Smooth muscle cell (in vitro differentiated cells): Measurements from ENCODE around the gene FDXR. TPM values are rescaled to one million over a fixed set of nuclear protein-coding genes. Genes with fewer than 3 reads are reported as not detected.

Experiments
- DNase-seq: peaks from one replicate; lab custom pipeline; 2025; ENCODE audit not compliant: unreplicated experiment; lab: John Stamatoyannopoulos, UW
- H2AFZ ChIP-seq: fragments of 200-600 bp; sonication (generic); 2 replicates; pipeline ENCODE4 v1.6.0; 2016; ENCODE audit warnings: antibody characterized with exemption, low read depth, mild to moderate bottlenecking
- H3F3A ChIP-seq: fragments of 200-600 bp; sonication (generic); 2 replicates; pipeline ENCODE4 v1.6.0; 2017; ENCODE audit warnings: antibody characterized with exemption, low read depth
- H3K27ac ChIP-seq: fragments of 200-600 bp; sonication (generic); 2 replicates; pipeline ENCODE4 v1.5.1; 2016; ENCODE audit warnings: low read depth, mild to moderate bottlenecking
- H3K27me3 ChIP-seq: fragments of 200-600 bp; sonication (generic); 2 replicates; pipeline ENCODE4 v1.6.1; 2016; ENCODE audit warnings: low read depth, mild to moderate bottlenecking
- H3K36me3 ChIP-seq: fragments of 200-600 bp; sonication (generic); 2 replicates; pipeline ENCODE4 v1.5.1; 2016; ENCODE audit warnings: low read depth
- H3K4me1 ChIP-seq: fragments of 200-600 bp; sonication (generic); 2 replicates; pipeline ENCODE4 v1.5.1; 2016; ENCODE audit warnings: low read depth
- H3K4me2 ChIP-seq: fragments of 200-600 bp; sonication (generic); 2 replicates; pipeline ENCODE4 v1.6.0; 2016; ENCODE audit warnings: mild to moderate bottlenecking
- H3K4me3 ChIP-seq: fragments of 200-600 bp; sonication (generic); 2 replicates; pipeline ENCODE4 v1.5.1; 2016; ENCODE audit warnings: mild to moderate bottlenecking
- H3K79me2 ChIP-seq: fragments of 200-600 bp; sonication (generic); 2 replicates; pipeline ENCODE4 v1.6.0; 2016; ENCODE audit warnings: low read depth, mild to moderate bottlenecking
- H3K9ac ChIP-seq: fragments of 200-600 bp; sonication (generic); 2 replicates; pipeline ENCODE4 v1.6.0; 2016; ENCODE audit warnings: low read depth
- H3K9me3 ChIP-seq: fragments of 200-600 bp; sonication (generic); replicated peaks from 2 replicates; pipeline ENCODE4 v1.5.1; 2016; ENCODE audit warnings: low read depth
- H4K20me1 ChIP-seq: fragments of 200-600 bp; sonication (generic); 2 replicates; pipeline ENCODE4 v1.6.0; 2016; ENCODE audit warnings: low read depth
- CTCF ChIP-seq: fragments of 200-600 bp; sonication (generic); IDR thresholded peaks from 2 replicates; pipeline ENCODE4 v1.5.1; 2017; ENCODE audit warnings: borderline replicate concordance, mild to moderate bottlenecking, antibody characterized with exemption; ENCODE audit not compliant: insufficient read depth, poor library complexity, severe bottlenecking
- WGBS: methylation state at CpG from one replicate; pipeline ENCODE4 v1.1.7; 2016; ENCODE audit warnings: low lambda C conversion rate; 5-methylcytosine and 5-hydroxymethylcytosine counted together
- polyA plus RNA-seq: library from polyadenylated mRNA; unstranded; fragments of >200 nt; fragmentation: Nextera tagmentation; extraction: Ambion mirVana; gene quantifications from 2 replicates; pipeline ENCODE4 v1.2.1, GENCODE V29; 2016
- total RNA-seq: library from RNA; depleted of rRNA; stranded (reverse); fragments of >200 nt; gene quantifications from 2 replicates; pipeline ENCODE4 v1.2.3, GENCODE V29; 2014

The FDXR gene
- total and polyA plus RNA-seq, 2 experiments from 2014 or later = 5.6 to 18.7 TPM

GRCh38 chr17:74821655-74822334 is 51.0 kb downstream of the FDXR start:
- H3K4me3 ChIP-seq = no peak overlapping the region
- H3K9ac ChIP-seq = no peak overlapping the region
- H3K4me2 ChIP-seq = no peak overlapping the region
- 92% methylated on average over 13 of the region's 13 CpGs for WGBS
- H2AFZ ChIP-seq = no peak overlapping the region
- H3K27me3 ChIP-seq = no peaks in the 10 kb centered on the region
- no peak overlapping the region for H3K27ac ChIP-seq
- no peaks in the 10 kb centered on the region for H3K4me1 ChIP-seq
- DNase-seq = no peak
- no peaks in the 10 kb centered on the region for H3F3A ChIP-seq
- no peak for TF ChIP-seq CTCF
- H3K36me3 ChIP-seq = no peaks in the 10 kb centered on the region
- no peaks in the 10 kb centered on the region for H3K79me2 ChIP-seq
- H3K9me3 ChIP-seq = no peaks in the 10 kb centered on the region
- peaks cover 14% of the 10 kb centered on the region for H4K20me1 ChIP-seq

- Histone ChIP-seq H3K4me1 (no peaks in the 10 kb centered on the region), H4K20me1 (peaks cover 24% of the 10 kb centered on the region), H3K9ac (no peak overlapping the region), H3K27me3 (no peaks in the 10 kb centered on the region), H3K4me3 (no peak overlapping the region), H3K36me3 (no peaks in the 10 kb centered on the region), H3K9me3 (no peaks in the 10 kb centered on the region), H3K27ac (no peak overlapping the region), H3K4me2 (no peak overlapping the region), H3F3A (no peaks in the 10 kb centered on the region), H2AFZ (no peak overlapping the region), H3K79me2 (no peaks in the 10 kb centered on the region)
- DNase-seq = no peak
- TF ChIP-seq CTCF = no peak
- 96% methylated on average over 16 of the region's 16 CpGs for WGBS
Measured at GRCh38 chr17:74819801-74820436, 52.9 kb downstream of the FDXR start.

GRCh38 chr17:74818291-74818938 is 54.4 kb downstream of the FDXR start:
- H3K9ac ChIP-seq = no peak overlapping the region
- no peaks in the 10 kb centered on the region for H3K4me1 ChIP-seq
- no peak overlapping the region for H3K27ac ChIP-seq
- H3K9me3 ChIP-seq = no peaks in the 10 kb centered on the region
- H4K20me1 ChIP-seq = peaks cover 14% of the 10 kb centered on the region
- TF ChIP-seq CTCF = no peak
- no peak overlapping the region for H3K4me3 ChIP-seq
- DNase-seq = no peak
- H3F3A ChIP-seq = no peaks in the 10 kb centered on the region
- no peak overlapping the region for H3K4me2 ChIP-seq
- no peaks in the 10 kb centered on the region for H3K27me3 ChIP-seq
- no peaks in the 10 kb centered on the region for H3K79me2 ChIP-seq
- H3K36me3 ChIP-seq = no peaks in the 10 kb centered on the region
- no peak overlapping the region for H2AFZ ChIP-seq
- WGBS = 93% methylated on average over 16 of the region's 16 CpGs
